Muscle layer of duodenum (tissue), 2 donors: ENCODE measurements around the gene TOP1.

Source experiments
- H3K27ac ChIP-seq: one replicate; pipeline ENCODE4 v1.7.0; 2013; ENCODE audit warnings: mild to moderate bottlenecking, low read length
- H3K27me3 ChIP-seq: one replicate; pipeline ENCODE4 v1.7.0; 2013; ENCODE audit warnings: low read depth, mild to moderate bottlenecking, control low read depth, low read length
- H3K36me3 ChIP-seq, 2 donors: one replicate each; pipeline ENCODE4 v1.7.0; 2013; ENCODE audit warnings: low read length in 2 of 2, control low read depth in 1 of 2, mild to moderate bottlenecking in 1 of 2; ENCODE audit not compliant: insufficient read depth in 2 of 2, control insufficient read depth in 1 of 2
- H3K4me1 ChIP-seq, 2 donors: one replicate each; pipeline ENCODE4 v1.7.0; 2013; ENCODE audit warnings: low read length in 2 of 2, mild to moderate bottlenecking in 2 of 2, control low read depth in 1 of 2, moderate library complexity in 1 of 2; ENCODE audit not compliant: insufficient read depth in 2 of 2, control insufficient read depth in 1 of 2
- H3K4me3 ChIP-seq, 2 donors: one replicate each; pipeline ENCODE4 v1.7.0; 2013; ENCODE audit warnings: low read length in 2 of 2, low read depth in 1 of 2, mild to moderate bottlenecking in 1 of 2
- H3K9me3 ChIP-seq, 2 donors: one replicate each; pipeline ENCODE4 v1.7.0; 2013; ENCODE audit warnings: low read length in 2 of 2, control low read depth in 1 of 2, mild to moderate bottlenecking in 1 of 2; ENCODE audit not compliant: control insufficient read depth in 1 of 2
- donor health status: healthy.

The TOP1 gene

DNA sequence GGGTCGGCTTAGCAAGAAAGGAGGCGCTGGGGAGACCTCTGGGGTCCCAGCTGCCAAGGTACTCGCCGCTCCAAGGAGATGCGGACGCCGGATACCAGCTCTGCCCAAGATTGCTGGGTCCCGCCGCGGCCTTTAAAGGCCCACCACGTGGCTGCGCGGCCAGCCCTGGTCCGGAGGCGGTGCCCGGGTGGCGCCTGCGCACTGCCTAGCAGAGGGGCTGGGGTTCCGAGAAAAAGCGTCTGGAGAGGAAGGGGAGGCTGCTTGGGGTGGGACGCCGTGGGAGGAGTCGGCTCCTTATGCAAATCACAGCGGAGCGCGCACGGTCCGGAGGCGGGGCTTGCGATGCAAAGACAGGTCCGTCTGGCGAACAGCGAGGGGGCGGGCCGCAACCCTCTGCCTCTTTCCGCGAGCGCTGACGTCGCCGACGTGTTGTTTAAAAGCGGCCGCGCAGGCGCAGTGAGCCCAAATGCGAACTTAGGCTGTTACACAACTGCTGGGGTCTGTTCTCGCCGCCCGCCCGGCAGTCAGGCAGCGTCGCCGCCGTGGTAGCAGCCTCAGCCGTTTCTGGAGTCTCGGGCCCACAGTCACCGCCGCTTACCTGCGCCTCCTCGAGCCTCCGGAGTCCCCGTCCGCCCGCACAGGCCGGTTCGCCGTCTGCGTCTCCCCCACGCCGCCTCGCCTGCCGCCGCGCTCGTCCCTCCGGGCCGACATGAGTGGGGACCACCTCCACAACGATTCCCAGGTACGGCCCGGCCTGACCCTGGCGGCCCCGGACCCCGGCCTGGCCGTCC is at the start of gene TOP1:
Gene TOP1, plus strand, starts transcription at position 464 of the 791 bp plus-strand sequence. Its CDS starts 246 bp downstream, at position 710.
- peak within 1 kb of the TSS; percentile 88 for H3K4me3 ChIP-seq
- no peaks in the 10 kb centered on the region for H3K27me3 ChIP-seq
- peak within 1 kb of the TSS; percentile 96 for H3K27ac ChIP-seq
- no peaks in the 10 kb centered on the region for H3K9me3 ChIP-seq
- H3K36me3 ChIP-seq: no peaks in the 10 kb centered on the region
- H3K4me1 ChIP-seq: peaks cover 30 to 33% of the 10 kb centered on the region in 2 donors

DNA sequence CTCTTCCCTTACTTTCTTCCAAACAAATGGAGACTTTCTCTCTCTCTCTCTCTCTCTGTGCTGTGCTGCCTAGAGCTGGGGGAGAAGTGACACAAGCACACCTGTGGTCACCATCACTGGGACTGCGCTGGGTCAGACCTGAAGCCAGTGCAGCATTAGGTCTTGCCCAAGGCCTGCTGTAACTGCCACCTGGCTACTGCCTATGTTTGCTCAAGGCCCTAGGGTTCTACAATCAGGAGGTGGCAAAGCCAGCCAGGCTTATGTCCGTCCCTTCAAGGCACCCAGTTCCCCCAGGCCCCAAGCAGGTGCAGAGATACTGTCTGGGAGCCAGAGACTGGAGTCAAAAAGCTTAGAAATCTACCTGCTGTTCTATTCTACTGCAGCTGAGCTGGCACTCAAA is 49.4 kb upstream of the TOP1 start:
- H3K36me3 ChIP-seq: no peaks in the 10 kb centered on the region
- H3K27ac ChIP-seq: no peak overlapping the region

DNA sequence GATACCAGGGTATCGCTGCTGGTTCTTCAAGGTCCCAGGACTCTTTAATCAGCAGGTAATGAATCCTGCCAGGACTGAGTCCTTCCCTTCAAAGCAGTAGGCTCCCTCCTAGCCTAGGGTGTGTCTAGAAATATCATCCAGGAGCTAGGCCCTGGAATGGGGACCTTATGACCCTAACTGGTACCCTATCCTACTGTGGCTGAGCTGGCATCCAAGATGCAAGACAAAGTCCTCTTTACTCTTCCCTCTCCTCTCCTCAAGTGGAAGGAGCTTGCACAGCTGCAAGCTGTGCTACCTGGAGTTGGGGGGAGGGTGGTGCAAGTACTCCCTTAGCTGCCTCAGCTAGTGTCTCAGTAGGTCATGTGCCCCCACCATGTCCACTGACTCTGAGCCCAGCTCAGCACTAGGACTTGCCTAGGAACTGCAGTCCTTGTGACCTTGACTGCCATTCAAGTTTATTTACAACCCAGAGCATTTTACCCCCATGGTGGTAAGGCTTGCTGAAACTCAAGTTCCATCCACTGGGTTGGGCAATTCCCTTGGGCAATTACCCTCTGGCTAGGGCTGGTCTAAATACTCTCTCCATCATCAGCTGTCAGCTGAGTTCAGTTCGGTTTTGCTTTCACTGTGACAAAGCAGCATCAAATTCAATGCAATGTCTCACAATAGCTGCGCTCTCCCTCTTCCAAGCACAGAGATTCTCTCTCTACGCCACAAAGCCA is 48.4 kb upstream of the TOP1 start:
- Histone ChIP-seq H3K27me3 (no peaks in the 10 kb centered on the region), H3K4me1 (no peaks in the 10 kb centered on the region), H3K36me3 (no peaks in the 10 kb centered on the region), H3K9me3 (peaks cover 0 to 12% of the 10 kb centered on the region in 2 donors), H3K4me3 (no peak overlapping the region), H3K27ac (no peak overlapping the region)

More for the DNA sequence above, 49.4 kb upstream of the TOP1 start:
- no peak overlapping the region for H3K4me3 ChIP-seq
- H3K4me1 ChIP-seq: no peaks in the 10 kb centered on the region
- H3K9me3 ChIP-seq: peaks cover 0 to 12% of the 10 kb centered on the region in 2 donors
- H3K27me3 ChIP-seq: no peaks in the 10 kb centered on the region

- no peaks in the 10 kb centered on the region for H3K36me3 ChIP-seq
- H3K9me3 ChIP-seq: peaks cover 0 to 12% of the 10 kb centered on the region in 2 donors
- H3K4me1 ChIP-seq: no peaks in the 10 kb centered on the region
- no peak overlapping the region for H3K4me3 ChIP-seq
- H3K27ac ChIP-seq: no peak overlapping the region
- no peaks in the 10 kb centered on the region for H3K27me3 ChIP-seq
Measured at GRCh38 chr20:40980828-40981310, 47.8 kb upstream of the TOP1 start.

- no peak overlapping the region for H3K4me3 ChIP-seq
- no peaks in the 10 kb centered on the region for H3K36me3 ChIP-seq
- H3K27me3 ChIP-seq: no peaks in the 10 kb centered on the region
- no peaks in the 10 kb centered on the region for H3K4me1 ChIP-seq
- H3K9me3 ChIP-seq: peaks cover 0 to 3% of the 10 kb centered on the region in 2 donors
- no peak overlapping the region for H3K27ac ChIP-seq
Measured at GRCh38 chr20:40982415-40983145, 46.0 kb upstream of the TOP1 start.

DNA sequence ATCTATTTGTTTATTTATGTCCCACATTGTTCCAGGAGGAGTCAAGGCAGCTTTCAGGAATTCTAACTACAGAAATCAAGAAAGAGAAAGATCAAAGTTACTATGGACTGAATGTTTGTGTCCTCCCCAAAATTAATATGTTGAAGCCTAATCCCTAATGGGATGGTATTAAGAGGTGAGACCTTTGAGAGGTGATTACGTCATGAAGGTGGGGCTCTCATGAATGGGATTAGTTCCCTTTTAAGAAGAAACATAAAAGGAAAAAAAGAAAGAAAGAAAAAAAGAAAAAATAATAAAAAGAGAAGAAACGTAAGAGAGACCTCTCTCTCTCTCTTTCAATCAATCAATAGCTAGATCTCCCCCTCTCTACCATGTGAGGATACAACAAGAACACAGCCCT is 44.7 kb upstream of the TOP1 start:
- no peaks in the 10 kb centered on the region for H3K27me3 ChIP-seq
- H3K36me3 ChIP-seq: no peaks in the 10 kb centered on the region
- no peaks in the 10 kb centered on the region for H3K9me3 ChIP-seq
- H3K27ac ChIP-seq: no peak overlapping the region
- H3K4me1 ChIP-seq: no peaks in the 10 kb centered on the region
- no peak overlapping the region for H3K4me3 ChIP-seq

- Histone ChIP-seq H3K4me3 (no peak overlapping the region), H3K4me1 (no peaks in the 10 kb centered on the region), H3K27me3 (no peaks in the 10 kb centered on the region), H3K36me3 (no peaks in the 10 kb centered on the region), H3K9me3 (no peaks in the 10 kb centered on the region), H3K27ac (no peak overlapping the region)
Measured at GRCh38 chr20:40984496-40984895, 44.1 kb upstream of the TOP1 start.

GRCh38 chr20:40986774-40987173 is 41.8 kb upstream of the TOP1 start:
- H3K27me3 ChIP-seq: no peaks in the 10 kb centered on the region
- H3K4me3 ChIP-seq: no peak overlapping the region
- H3K9me3 ChIP-seq: no peaks in the 10 kb centered on the region
- no peak overlapping the region for H3K27ac ChIP-seq
- H3K4me1 ChIP-seq: peaks cover 3 to 6% of the 10 kb centered on the region in 2 donors
- no peaks in the 10 kb centered on the region for H3K36me3 ChIP-seq

DNA sequence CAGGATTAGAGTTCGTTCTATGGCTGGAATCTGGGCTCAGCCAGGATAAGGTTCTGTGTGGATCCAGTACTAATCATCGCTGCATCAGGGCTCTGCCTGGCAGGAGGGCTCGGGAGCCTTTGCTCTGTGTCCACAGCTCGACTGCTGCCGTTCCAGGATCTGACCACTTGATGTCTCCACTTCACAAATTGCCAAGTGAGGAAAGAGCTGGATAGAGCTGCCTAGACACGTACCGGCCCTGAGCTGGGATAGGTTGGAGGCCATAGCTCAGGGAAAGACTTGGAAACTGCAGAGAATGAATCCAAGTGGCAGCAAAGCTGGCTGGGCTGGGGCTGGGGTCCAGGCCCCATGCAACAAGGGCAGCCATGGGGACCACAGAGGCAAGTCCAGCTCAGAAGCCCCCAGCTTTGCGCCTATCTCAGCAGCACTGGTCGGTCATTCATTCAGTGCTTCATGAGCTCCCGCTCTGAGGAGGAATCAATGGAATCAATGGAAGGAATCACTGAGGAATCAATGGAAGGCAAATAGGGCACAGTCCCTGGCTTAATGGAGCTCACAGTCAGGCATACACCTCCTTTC is 38.0 kb upstream of the TOP1 start:
- H3K27ac ChIP-seq: peak overlapping the region; percentile 20
- no peaks in the 10 kb centered on the region for H3K36me3 ChIP-seq

DNA sequence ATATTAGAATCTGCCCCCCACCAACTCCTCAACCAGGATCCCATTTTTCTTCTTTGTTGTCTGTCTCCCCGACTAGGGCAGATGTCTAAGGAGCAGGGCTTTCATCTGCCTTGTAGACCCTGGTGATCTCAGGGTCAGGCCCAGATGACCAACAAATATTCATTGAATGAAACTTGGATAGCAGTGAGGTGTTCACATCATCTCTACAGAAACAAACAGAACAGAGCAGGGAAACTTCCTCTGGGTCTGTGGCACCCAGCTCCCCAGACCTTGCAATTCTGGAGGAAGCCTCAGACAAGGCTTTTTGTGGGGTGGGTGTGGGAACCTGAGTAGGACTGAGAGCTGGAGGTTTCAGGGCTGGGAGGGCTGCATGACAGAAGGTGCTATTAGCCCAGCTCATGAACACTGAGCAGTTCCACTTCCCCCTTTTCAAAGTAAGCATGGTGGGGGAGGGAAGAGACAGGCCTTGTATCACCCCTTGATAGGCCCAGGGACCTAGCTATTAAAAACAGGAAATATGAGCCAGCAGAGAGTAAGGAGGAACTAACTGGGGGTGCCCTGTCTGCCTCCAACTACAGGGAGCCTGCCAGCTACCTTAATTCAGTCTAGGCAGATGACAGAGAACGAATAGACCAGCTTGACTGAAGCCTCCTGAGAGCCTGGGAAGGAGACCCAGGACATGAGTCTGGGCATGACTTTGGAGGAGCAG is 37.3 kb upstream of the TOP1 start:
- Histone ChIP-seq H3K27me3 (no peaks in the 10 kb centered on the region), H3K36me3 (no peaks in the 10 kb centered on the region), H3K27ac (peak overlapping the region; percentile 20), H3K4me1 (peaks cover 3 to 6% of the 10 kb centered on the region in 2 donors), H3K4me3 (no peak overlapping the region), H3K9me3 (no peaks in the 10 kb centered on the region)

More for the DNA sequence above, 38.0 kb upstream of the TOP1 start:
- H3K9me3 ChIP-seq: no peaks in the 10 kb centered on the region
- H3K4me1 ChIP-seq: peaks cover 3 to 6% of the 10 kb centered on the region in 2 donors
- H3K27me3 ChIP-seq: no peaks in the 10 kb centered on the region
- no peak overlapping the region for H3K4me3 ChIP-seq
